Retinal pigment epithelial cell (primary cell): ENCODE measurements around the gene EMILIN1.
"Not testable (repeated sequence)": the region's sequence is repeated elsewhere in the genome, so short reads cannot be mapped to it uniquely, and the experiment has no call there.

Source experiments
- DNase-seq: peaks from one replicate; pipeline ENCODE4 v3.0.0-alpha.2; 2010; ENCODE audit warnings: low read depth
- H3K4me3 ChIP-seq: 2 replicates; pipeline ENCODE4 v1.5.1; 2011; ENCODE audit warnings: mild to moderate bottlenecking, low read length, control low read depth, moderate library complexity
- CTCF ChIP-seq: conservative IDR thresholded peaks from 2 replicates; pipeline ENCODE4 v1.5.1; 2011; ENCODE audit warnings: low read depth, low read length, control low read depth, inconsistent platforms

Gene EMILIN1

GRCh38 chr2:27073782-27074181 lies 4.6 kb upstream of the EMILIN1 start:
- TF ChIP-seq CTCF: no peak
- no peak for DNase-seq
- no peak overlapping the region for H3K4me3 ChIP-seq

GRCh38 chr2:27074738-27075565 lies 3.5 kb upstream of the EMILIN1 start:
- no peak for TF ChIP-seq CTCF
- DNase-seq: no peak
- H3K4me3 ChIP-seq: no peak overlapping the region

- H3K4me3 ChIP-seq, DNase-seq: not testable (repeated sequence)
Observed at GRCh38 chr2:27075566-27075871, 2.9 kb upstream of the EMILIN1 start.

- DNase-seq: no peak
- no peak for TF ChIP-seq CTCF
- H3K4me3 ChIP-seq: no peak overlapping the region
Observed at GRCh38 chr2:27076323-27076722, 2.1 kb upstream of the EMILIN1 start.

- no peak for DNase-seq
- no peak for TF ChIP-seq CTCF
- H3K4me3 ChIP-seq: no peak overlapping the region
Observed at GRCh38 chr2:27077231-27077630, 1.2 kb upstream of the EMILIN1 start.

GRCh38 chr2:27079233-27080139 lies 1.1 kb downstream of the EMILIN1 start:
- H3K4me3 ChIP-seq: no peak overlapping the region
- DNase-seq: no peak
- TF ChIP-seq CTCF: no peak

- TF ChIP-seq CTCF: no peak
- no peak overlapping the region for H3K4me3 ChIP-seq
- no peak for DNase-seq
Observed at GRCh38 chr2:27080140-27080469, 1.7 kb downstream of the EMILIN1 start.
